H7 (cell line): Measurements from ENCODE around the gene ABCC3. TPM values are rescaled to one million over a fixed set of nuclear protein-coding genes. Genes with fewer than 3 reads are reported as not detected.
A peak's percentile ranks its signal among the peaks of the same experiment; 100 is the strongest.

ENCODE experiments used
- DNase-seq: peaks from one replicate; pipeline ENCODE4 v3.0.0; 2012
- H3K27me3 ChIP-seq: 2 replicates; pipeline ENCODE4 v1.6.0; 2011; ENCODE audit warnings: mild to moderate bottlenecking, low read length; ENCODE audit not compliant: control insufficient read depth, insufficient read depth
- H3K36me3 ChIP-seq: replicated peaks from 2 replicates; pipeline ENCODE4 v1.5.1; 2011; ENCODE audit warnings: low read length; ENCODE audit not compliant: control insufficient read depth, insufficient read depth
- H3K4me3 ChIP-seq: 2 replicates; pipeline ENCODE4 v1.5.1; 2011; ENCODE audit warnings: low read depth, mild to moderate bottlenecking, control low read depth, low read length, moderate library complexity; ENCODE audit not compliant: insufficient read depth
- total RNA-seq: library from RNA; depleted of rRNA; stranded (reverse); fragments of >200 nt; shearing (Covaris generic); gene quantifications from 2 replicates; pipeline ENCODE4 v1.2.3, GENCODE V29; 2014

Gene ABCC3
- total RNA-seq, 1 experiment from 2014 or later = 0.48 TPM

- peak; percentile 88 for DNase-seq
- H3K27me3 ChIP-seq = no peaks in the 10 kb centered on the region
Measured at GRCh38 chr17:50613007-50613992, 21.4 kb upstream of the ABCC3 start.

GRCh38 chr17:50614471-50615051 is 20.1 kb upstream of the ABCC3 start:
- H3K27me3 ChIP-seq = no peaks in the 10 kb centered on the region
- no peak overlapping the region for H3K4me3 ChIP-seq
- no peak for DNase-seq
- H3K36me3 ChIP-seq = no peaks in the 10 kb centered on the region

More at GRCh38 chr17:50613007-50613992, 21.4 kb upstream of the ABCC3 start:
- Histone ChIP-seq H3K36me3 (no peaks in the 10 kb centered on the region), H3K4me3 (no peak overlapping the region)

- Histone ChIP-seq H3K27me3 (no peaks in the 10 kb centered on the region), H3K4me3 (no peak overlapping the region), H3K36me3 (no peaks in the 10 kb centered on the region)
- DNase-seq = no peak
Measured at GRCh38 chr17:50615828-50616227, 18.9 kb upstream of the ABCC3 start.

GRCh38 chr17:50618300-50618699 is 16.4 kb upstream of the ABCC3 start:
- Histone ChIP-seq H3K27me3 (no peaks in the 10 kb centered on the region; the same call in 1 of the 2 replicates), H3K4me3 (no peak overlapping the region), H3K36me3 (no peaks in the 10 kb centered on the region)
- DNase-seq = no peak

- H3K36me3 ChIP-seq = no peaks in the 10 kb centered on the region
- H3K4me3 ChIP-seq = no peak overlapping the region
- H3K27me3 ChIP-seq = no peaks in the 10 kb centered on the region; the same call in 1 of the 2 replicates
- DNase-seq = no peak
Measured at GRCh38 chr17:50618941-50619340, 15.7 kb upstream of the ABCC3 start.

- Histone ChIP-seq H3K36me3 (no peaks in the 10 kb centered on the region), H3K27me3 (no peaks in the 10 kb centered on the region; the same call in 1 of the 2 replicates), H3K4me3 (no peak overlapping the region)
- DNase-seq = peak; percentile 57
Measured at GRCh38 chr17:50619489-50619888, 15.2 kb upstream of the ABCC3 start.

- Histone ChIP-seq H3K27me3 (no peaks in the 10 kb centered on the region; the same call in 1 of the 2 replicates), H3K4me3 (no peak overlapping the region), H3K36me3 (no peaks in the 10 kb centered on the region)
- DNase-seq = no peak
Measured at GRCh38 chr17:50620237-50620636, 14.4 kb upstream of the ABCC3 start.

GRCh38 chr17:50620858-50621257 is 13.8 kb upstream of the ABCC3 start:
- Histone ChIP-seq H3K36me3 (no peaks in the 10 kb centered on the region), H3K4me3 (no peak overlapping the region), H3K27me3 (no peaks in the 10 kb centered on the region; the same call in 1 of the 2 replicates)
- DNase-seq = peak; percentile 95

GRCh38 chr17:50621574-50622031 is 13.1 kb upstream of the ABCC3 start:
- Histone ChIP-seq H3K27me3 (no peaks in the 10 kb centered on the region; the same call in 1 of the 2 replicates), H3K4me3 (no peak overlapping the region), H3K36me3 (no peaks in the 10 kb centered on the region)
- peak; percentile 82 for DNase-seq

- Histone ChIP-seq H3K4me3 (no peak overlapping the region), H3K27me3 (peaks cover 1% of the 10 kb centered on the region; the same call in 1 of the 2 replicates), H3K36me3 (no peaks in the 10 kb centered on the region)
- peak; percentile 74 for DNase-seq
Measured at GRCh38 chr17:50624321-50624934, 10.3 kb upstream of the ABCC3 start.

- H3K27me3 ChIP-seq = peaks cover 1% of the 10 kb centered on the region; the same call in 1 of the 2 replicates
- H3K4me3 ChIP-seq = no peak overlapping the region
Measured at GRCh38 chr17:50625032-50625871, 9.4 kb upstream of the ABCC3 start.

GRCh38 chr17:50626037-50626574 is 8.6 kb upstream of the ABCC3 start:
- DNase-seq = peak; percentile 95

More at GRCh38 chr17:50625032-50625871, 9.4 kb upstream of the ABCC3 start:
- no peaks in the 10 kb centered on the region for H3K36me3 ChIP-seq
- no peak for DNase-seq

GRCh38 chr17:50627036-50627781 is 7.5 kb upstream of the ABCC3 start:
- H3K4me3 ChIP-seq = no peak overlapping the region
- peaks cover 1% of the 10 kb centered on the region for H3K27me3 ChIP-seq
- no peak for DNase-seq
- H3K36me3 ChIP-seq = no peaks in the 10 kb centered on the region

More at GRCh38 chr17:50626037-50626574, 8.6 kb upstream of the ABCC3 start:
- H3K36me3 ChIP-seq = no peaks in the 10 kb centered on the region
- no peak overlapping the region for H3K4me3 ChIP-seq
- peaks cover 1% of the 10 kb centered on the region; the same call in 1 of the 2 replicates for H3K27me3 ChIP-seq
